HG03571 (cell line): Measurements from ENCODE around the gene SEC62.

Source experiments
- ATAC-seq: cut with Tn5 transposase; IDR thresholded peaks from one replicate; pipeline ENCODE4 v1.9.1; 2021; ENCODE audit not compliant: unreplicated experiment

SEC62 gene, protein sequence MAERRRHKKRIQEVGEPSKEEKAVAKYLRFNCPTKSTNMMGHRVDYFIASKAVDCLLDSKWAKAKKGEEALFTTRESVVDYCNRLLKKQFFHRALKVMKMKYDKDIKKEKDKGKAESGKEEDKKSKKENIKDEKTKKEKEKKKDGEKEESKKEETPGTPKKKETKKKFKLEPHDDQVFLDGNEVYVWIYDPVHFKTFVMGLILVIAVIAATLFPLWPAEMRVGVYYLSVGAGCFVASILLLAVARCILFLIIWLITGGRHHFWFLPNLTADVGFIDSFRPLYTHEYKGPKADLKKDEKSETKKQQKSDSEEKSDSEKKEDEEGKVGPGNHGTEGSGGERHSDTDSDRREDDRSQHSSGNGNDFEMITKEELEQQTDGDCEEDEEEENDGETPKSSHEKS

GRCh38 chr3:169966428-169966950, at the start of gene SEC62:
SEC62 (plus strand) TSS chr3:169966807; CDS start chr3:169966823, 16 bp downstream.
- ATAC-seq = peak; percentile 83

- ATAC-seq = no peak
Measured at GRCh38 chr3:169923189-169923588, 43.4 kb upstream of the SEC62 start.

DNA sequence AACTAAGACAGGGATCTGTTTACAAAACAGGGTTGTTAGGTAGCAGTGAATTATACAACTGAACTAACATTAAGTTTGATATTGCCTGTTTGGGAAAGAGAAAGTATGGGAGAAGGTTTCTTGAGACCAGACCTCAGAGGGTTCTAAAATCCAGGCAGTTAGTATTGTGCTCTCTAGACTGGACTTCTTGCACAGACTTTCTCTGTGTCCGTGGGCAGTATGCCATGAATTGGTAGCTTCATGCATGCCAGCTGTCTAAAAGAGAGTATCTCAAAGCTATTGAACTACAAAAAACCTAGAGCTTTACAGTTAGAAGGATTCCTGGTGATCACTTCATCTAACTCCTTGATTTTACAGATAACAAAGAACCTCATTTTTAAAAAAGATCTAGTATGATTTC, 42.8 kb upstream of the SEC62 start:
- no peak for ATAC-seq

DNA sequence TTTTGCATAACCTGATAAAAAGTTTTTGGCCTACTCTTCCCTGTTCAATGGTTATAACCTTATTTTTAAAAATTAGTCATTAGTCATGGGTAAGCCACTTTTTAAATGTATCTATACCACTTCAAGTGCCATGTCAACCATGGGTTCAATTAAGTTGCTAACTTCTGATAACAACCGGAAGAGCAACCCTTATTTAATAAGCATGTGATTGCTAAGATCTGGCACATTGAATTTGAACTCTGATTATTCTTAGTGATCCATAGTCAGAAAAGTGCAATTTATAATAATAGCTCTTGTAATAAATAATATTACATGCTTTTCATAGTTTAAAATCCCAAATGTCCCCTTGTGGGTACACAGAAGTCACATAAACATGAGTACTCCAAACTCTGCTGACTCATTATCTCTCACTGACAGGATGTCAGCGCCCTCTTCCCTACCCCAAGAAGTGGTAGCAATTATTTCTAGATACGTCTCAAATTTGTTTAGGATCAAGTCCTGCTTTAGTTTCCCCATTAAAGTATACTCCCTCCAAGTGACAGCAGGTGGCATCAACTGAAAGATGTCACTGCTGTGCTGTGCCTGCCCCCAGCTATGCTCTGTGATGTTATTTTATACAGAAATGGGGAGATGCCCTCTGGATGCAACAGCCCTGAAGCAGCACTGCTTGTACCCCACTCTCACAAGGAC, 36.6 kb upstream of the SEC62 start:
- no peak for ATAC-seq

- ATAC-seq = no peak
Measured at GRCh38 chr3:169930843-169931242, 35.8 kb upstream of the SEC62 start.

- ATAC-seq = peak; percentile 97
Measured at GRCh38 chr3:169931747-169932520, 34.7 kb upstream of the SEC62 start.

DNA sequence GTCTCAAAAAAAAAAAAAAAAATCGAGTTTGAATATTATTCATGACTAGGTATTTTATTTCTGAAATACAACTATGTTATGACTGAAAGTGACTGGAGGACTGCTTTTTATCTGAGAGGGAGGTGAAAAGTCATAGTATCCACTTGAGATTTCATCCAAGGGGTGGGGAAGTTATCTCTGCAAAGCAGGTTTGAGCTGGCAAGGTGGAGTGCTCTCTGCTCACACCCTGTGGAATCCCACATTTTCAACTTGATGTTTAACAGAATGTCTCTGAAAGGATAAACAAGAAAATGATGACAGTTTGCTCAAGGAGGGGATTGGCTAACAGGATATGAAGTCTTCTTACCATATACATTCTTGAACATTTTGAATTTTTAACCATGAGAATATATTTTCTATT, 27.3 kb upstream of the SEC62 start:
- no peak for ATAC-seq

DNA sequence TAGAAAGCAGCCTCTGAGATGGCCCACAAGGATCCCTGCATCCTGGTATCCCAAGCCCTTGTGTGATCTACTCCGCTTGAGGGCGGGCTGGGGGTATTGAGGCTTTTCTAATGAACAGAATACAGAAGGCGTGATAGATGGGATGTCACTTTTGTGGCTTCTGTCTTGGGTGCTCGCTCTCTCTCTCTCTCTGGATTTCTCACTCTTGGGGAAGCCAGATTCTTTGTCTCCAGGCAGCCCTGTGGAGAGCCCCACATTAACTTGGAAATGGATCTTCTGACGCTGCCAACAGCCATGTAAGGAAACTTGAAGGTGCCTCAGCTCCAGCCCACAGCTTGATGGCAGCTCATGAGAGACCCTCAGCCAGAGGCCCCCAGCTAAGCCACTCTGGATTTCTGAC, 26.9 kb upstream of the SEC62 start:
- no peak for ATAC-seq

DNA sequence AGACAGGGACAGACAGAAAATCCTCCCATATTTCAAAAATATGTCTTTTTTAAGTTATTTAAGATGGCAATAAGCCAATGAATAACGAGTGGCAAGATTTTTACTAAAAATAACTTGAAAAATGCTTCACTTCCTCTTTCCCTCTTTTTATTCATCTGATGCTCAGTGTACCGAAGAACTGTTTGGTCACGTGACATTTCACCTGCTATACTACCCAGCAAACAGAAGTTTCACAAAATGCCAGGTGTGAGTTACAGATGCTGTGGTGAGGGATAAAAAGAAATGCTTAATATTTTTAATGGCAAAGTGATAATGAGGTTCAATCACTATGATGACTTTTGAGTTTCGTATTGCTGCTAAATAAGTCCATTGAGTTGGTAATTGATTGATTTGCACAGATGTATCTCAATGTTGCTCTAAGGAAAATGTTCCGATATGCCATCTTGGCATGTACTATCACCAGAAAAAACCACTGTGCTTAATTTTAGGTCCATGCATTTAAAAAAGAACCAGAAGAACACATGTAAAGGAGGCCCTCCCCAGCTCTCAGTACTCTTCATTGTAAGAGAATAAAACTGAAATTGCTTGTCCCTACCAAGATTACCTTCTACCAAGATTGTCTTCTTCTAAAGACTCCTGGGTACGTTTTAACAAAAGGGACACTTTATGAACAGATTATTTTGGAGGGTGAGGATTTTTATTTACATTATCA, 26.0 kb upstream of the SEC62 start:
- ATAC-seq = peak; percentile 82

DNA sequence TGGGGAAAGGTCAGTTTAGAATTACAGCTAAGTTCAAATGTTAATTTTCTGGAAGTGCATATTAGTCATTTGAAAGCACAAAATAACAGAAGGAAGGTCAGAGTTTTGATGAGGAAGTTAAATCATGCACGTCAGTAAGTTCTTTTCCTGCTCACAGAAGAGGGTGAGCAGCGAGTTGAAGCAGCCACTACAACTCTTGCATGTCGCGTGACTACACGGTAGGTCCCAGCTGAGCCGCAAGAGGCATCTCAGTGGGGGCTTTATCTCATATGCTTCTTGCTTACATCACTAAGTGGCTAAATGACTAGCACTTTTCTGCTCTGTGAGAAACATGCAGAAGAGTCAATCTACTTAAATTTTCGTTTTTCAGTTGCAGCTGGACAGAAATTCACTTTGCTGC, 21.3 kb upstream of the SEC62 start:
- peak; percentile 78 for ATAC-seq

DNA sequence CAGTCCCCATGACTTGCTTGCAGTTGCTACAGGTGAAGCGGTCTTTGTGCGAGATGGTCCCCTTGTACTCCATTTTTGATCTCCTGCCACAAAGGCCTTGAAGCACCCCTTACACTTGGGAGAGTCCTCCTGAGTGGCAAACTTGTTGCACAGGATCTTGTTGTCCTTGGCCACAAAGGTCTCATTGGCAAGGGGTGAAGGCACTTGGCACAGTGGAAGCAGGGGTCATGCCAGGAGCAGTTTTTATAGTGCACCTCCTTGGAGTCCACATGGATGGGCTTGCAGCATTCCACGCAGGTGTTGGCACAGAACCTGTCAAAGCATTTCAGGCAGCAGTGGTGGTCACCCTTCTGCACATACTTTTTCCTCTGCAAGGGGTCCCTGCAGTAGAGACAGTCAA, 20.3 kb upstream of the SEC62 start:
- no peak for ATAC-seq

DNA sequence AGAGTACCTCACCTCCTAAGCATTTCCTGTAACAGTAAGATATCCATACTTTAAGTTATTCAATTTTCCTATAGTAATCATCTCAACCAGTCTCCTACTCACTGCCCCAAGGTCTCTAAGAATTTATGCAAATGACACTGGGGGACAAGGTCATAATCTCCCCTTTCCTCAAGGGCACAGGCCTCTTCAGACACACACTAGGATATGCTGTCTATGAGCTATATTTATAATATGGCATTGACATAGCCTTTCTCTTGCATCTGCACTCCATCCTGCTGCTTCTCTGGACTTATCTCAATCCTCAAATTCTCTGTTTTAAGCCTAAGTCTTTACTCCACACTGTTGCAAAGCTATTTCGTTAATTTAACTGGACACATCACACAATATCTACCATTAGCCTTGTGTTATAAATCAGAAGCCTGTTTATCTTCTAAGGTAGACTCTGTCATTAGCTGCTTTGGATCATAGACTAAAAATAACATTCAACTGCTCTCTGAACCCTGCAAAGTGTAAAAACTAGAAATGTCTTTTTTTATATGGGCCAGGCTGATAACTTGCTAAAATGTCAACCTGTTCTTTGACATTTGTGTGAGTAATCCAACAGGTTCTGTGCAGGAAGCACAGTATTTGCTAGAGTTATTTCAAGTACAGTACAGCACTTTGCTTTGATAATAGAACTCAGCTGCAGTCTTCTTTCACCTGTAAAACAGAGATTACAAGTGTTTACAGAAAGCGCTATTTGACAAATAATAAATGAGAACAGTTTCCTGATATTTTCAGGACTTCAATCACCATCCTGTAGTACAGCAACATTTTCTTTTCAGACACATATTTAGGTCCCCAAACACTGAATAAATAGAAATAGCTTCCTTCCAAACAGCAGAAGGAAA, 17.8 kb upstream of the SEC62 start:
- no peak for ATAC-seq

- ATAC-seq = no peak
Measured at GRCh38 chr3:169952045-169952444, 14.6 kb upstream of the SEC62 start.

DNA sequence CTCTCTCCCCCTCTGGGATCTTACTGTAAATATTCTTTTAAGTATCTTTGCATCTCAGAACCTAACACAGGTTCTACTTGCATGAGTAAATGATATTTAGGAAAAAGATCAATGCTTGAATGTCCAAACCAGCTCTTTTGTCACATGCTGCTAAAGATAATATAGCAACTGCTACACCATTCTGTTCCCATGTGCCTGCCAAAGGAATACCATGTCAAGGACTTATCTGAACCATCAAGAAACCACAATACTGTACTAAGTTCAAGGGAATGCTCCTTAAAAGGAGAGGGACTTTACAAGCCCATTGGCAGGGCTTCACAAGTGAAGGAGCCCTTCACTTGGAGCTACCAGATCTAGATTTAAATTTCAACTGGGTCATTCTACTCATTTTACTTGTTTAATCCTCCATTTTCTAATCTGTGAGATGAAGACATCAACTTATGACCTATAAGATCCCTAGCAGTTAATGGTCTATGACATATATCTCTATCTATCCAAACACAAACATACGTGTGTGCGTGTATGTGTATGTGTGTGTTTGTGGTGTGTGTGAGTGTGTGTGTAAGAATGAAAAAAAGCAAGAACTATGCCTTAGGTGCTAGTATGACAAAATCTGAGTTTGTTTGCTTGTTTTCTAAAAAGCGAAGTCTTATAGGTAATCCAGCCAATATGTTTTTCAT, 13.0 kb upstream of the SEC62 start:
- ATAC-seq = no peak

DNA sequence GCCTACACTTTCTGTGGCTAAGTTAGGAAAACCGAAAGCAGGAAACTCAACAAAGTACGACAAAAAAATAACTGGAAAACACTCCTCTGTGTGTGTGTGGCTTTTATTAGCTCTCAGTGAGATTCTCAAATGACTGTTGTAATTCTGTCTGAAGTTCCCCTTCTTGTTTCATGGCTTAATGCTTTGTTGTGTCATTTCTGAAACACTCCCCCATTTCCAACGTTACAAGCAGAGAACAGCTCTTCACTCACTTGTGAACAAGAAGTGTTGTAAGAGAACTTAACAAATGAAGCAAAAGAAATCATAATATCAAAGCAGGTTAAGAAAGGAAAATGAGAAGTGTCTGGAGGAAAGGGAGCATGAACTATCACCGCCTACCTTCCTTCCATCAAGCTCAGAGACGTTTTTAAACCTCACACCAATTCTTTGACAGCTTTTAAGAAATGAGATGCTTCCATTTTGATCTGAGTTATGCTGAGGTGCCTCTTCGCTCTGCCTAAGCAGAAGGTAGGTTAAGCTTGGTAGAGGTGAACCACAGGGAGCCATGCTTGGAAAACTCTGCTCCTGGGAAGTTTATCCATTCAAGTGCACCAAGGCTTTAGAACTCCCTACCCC, 12.4 kb upstream of the SEC62 start:
- ATAC-seq = no peak

GRCh38 chr3:169955406-169955805, 11.2 kb upstream of the SEC62 start:
- ATAC-seq = no peak

DNA sequence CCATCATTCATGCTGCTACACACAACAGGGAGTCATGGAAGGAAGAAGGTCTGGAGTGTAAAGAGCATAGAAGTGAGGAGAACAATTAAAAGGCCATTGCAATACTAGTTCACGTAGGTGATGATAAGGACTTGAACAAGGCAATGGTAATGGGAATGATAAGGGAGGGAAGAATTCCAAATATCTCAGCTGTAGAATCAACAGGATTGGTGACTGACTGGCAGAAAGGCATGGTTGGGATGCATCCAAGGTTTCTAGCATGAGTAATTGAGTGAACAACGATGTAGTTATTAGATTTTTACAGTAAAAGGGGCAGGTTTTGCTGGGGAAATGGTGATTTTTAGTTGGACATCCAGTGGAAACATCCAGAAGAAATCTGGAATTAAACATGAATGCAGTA, 2.4 kb upstream of the SEC62 start:
- no peak for ATAC-seq

DNA sequence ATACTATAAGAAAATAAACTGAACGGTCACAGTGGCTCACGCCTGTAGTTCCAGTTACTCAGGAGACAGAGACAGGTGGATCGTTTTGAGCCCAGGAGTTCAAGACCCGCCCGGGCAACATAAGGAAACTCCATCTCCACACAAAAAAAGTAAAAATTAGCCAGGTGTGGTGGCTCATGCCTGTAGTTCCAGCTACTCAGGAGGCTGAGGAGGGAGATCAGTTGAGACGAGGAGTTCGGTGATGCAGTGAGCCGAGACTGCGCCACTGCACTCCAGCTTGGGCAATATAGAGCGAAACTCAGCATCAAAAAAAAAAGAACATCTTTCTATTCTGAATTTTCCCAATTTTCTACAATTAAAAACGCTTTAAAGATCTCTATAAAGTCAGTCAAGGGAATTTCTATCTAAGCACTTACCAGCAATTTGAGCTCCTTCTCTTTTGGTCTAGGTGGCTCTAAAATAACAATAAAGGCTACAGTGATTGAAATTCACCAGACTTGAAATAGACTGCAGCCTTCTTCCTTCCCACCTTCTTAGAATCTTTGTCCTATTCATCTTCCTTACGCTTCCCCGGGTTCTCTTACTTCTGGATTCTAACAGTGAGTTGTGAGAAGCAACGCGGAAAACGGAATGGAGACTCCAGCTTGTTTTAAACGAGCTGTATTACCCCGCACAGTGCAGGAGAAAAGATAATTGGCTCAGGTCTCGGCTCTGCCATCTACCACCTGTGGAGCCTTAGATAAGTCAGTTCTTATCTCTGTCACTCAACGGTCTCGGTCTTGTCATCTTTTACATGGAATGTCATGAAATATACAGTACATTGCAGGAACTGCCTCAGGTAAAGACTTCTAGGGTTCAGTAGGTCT, 812 bp upstream of the SEC62 start:
- ATAC-seq = peak; percentile 20
